ENCODE measurements around the gene MGAM2. TPM values are rescaled to one million over a fixed set of nuclear protein-coding genes. Genes with fewer than 3 reads are reported as not detected.

Gene MGAM2
- total and polyA plus RNA-seq, 3 donors from 2014 or later = 2.3 to 4.4 (median 2.7) TPM

DNA sequence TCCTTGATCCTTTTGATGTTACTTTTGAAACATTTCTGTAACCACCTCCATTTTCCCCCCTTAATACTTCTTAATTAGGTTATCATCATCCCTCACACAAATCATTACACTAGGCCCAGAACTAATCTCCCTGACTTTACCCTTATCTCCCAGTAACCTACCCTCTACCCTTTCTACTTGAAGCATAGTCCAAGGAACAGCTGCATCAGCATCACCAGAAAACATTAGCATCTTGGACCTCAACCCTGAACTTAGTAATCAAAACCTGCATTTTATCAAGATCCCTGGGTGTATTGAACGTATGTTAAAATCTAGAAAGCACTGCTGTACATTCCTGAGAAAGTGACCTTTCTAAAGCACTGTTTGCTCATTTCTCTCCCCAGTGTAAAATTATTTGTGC lies 38.8 kb downstream of the MGAM2 start:
- no peak for TF ChIP-seq POLR2A (IDR thresholded peaks at IDR 0.05)
- TF ChIP-seq, protein P1, sequence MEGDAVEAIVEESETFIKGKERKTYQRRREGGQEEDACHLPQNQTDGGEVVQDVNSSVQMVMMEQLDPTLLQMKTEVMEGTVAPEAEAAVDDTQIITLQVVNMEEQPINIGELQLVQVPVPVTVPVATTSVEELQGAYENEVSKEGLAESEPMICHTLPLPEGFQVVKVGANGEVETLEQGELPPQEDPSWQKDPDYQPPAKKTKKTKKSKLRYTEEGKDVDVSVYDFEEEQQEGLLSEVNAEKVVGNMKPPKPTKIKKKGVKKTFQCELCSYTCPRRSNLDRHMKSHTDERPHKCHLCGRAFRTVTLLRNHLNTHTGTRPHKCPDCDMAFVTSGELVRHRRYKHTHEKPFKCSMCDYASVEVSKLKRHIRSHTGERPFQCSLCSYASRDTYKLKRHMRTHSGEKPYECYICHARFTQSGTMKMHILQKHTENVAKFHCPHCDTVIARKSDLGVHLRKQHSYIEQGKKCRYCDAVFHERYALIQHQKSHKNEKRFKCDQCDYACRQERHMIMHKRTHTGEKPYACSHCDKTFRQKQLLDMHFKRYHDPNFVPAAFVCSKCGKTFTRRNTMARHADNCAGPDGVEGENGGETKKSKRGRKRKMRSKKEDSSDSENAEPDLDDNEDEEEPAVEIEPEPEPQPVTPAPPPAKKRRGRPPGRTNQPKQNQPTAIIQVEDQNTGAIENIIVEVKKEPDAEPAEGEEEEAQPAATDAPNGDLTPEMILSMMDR (IDR thresholded peaks at IDR 0.05) = no peak
- 33 to 48% methylated on average over 1 of the region's 1 CpG for WGBS, 2 donors
- DNase-seq = no peak
- Histone ChIP-seq H3K9me3 (no peaks in the 10 kb centered on the region), H3K27ac (no peak overlapping the region), H3K27me3 (no peaks in the 10 kb centered on the region), H3K4me1 (no peaks in the 10 kb centered on the region), H3K36me3 (ENCODE audit: low read depth, missing control alignments) (no peaks in the 10 kb centered on the region), H3K4me3 (no peak overlapping the region)
- intact Hi-C loops (cut with DNase I; ENCODE audit: low total_unique reads) = no loop called here

DNA sequence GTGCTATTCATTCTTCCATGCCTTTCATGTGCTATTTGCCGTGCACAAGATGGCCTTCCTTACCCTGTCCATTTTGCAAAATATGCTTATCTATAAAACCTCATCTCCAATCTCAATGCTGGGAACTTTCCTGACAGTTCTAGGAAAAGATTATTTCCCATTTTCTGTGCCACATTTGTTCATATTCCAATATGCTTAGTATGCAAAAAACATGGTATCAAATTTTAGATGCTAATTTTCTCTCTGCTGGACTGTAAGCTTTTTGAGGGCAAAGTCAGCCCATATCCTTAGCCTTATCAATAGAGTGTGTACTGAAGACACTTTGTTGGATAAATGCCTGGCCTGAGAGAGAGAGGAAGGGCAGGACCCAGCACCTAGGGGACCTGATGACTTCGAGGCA lies 39.4 kb downstream of the MGAM2 start:
- H3K27me3 ChIP-seq = no peaks in the 10 kb centered on the region
- no peak overlapping the region for H3K27ac ChIP-seq
- 93 to 94% methylated on average over 2 of the region's 2 CpGs for WGBS, 2 donors
- no peak for TF ChIP-seq POLR2A (IDR thresholded peaks at IDR 0.05)
- TF ChIP-seq, protein P1 (IDR thresholded peaks at IDR 0.05) = no peak
- H3K4me3 ChIP-seq = no peak overlapping the region
- intact Hi-C loops (cut with DNase I; ENCODE audit: low total_unique reads) = no loop called here
- H3K36me3 ChIP-seq (ENCODE audit: low read depth, missing control alignments) = no peaks in the 10 kb centered on the region
- no peaks in the 10 kb centered on the region for H3K9me3 ChIP-seq
- H3K4me1 ChIP-seq = no peaks in the 10 kb centered on the region
- DNase-seq = no peak

DNA sequence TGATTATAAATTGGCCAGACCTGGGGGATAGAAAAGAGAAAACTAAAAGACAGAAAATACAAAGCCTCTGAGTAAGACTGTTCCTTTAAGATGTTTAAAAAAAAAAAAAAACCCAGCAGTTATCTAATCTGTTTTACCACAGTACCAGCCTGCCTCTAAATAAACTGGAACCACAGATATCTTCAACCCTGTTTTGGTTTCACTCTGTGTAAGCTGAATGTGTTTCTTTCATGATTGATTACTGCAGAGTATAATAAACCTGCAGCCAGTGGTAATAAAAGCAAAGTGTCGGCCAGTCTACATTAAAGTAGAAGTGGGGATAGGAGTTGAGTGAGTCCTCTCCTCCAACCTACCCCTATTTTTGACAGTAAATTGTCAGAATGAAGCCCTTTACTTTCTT lies 40.6 kb downstream of the MGAM2 start:
- intact Hi-C loops (cut with DNase I; ENCODE audit: low total_unique reads) = no loop called here
- Histone ChIP-seq H3K4me3 (no peak overlapping the region), H3K27me3 (no peaks in the 10 kb centered on the region), H3K9me3 (no peaks in the 10 kb centered on the region), H3K27ac (no peak overlapping the region), H3K4me1 (no peaks in the 10 kb centered on the region), H3K36me3 (ENCODE audit: low read depth, missing control alignments) (no peaks in the 10 kb centered on the region)
- 23 to 24% methylated on average over 1 of the region's 1 CpG for WGBS, 2 donors
- DNase-seq = no peak
- TF ChIP-seq, protein P1 (IDR thresholded peaks at IDR 0.05) = no peak
- TF ChIP-seq POLR2A (IDR thresholded peaks at IDR 0.05) = no peak

DNA sequence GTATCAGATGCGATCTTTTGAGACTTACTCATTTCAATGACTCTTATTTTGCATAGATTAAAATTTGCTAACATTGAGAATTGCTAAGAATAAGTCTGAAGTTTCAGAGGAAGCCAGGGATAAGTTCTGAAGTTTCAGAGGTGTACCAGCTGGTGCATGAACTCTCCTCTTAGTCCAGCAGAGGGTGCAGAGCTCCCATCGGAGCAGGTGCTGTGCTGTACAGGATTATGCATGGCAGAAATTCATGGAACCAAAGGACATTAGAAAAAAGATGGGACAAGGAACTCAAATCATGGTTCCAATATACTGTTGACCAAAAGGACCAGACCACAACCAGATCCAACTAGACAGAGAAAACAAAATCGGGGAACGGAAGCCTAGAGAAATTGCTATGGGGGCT lies 41.9 kb downstream of the MGAM2 start:
- TF ChIP-seq POLR2A (IDR thresholded peaks at IDR 0.05) = no peak
- TF ChIP-seq, protein P1 (IDR thresholded peaks at IDR 0.05) = no peak
- Histone ChIP-seq H3K27ac (no peak overlapping the region), H3K4me1 (no peaks in the 10 kb centered on the region), H3K9me3 (no peaks in the 10 kb centered on the region), H3K4me3 (no peak overlapping the region), H3K36me3 (ENCODE audit: low read depth, missing control alignments) (no peaks in the 10 kb centered on the region), H3K27me3 (no peaks in the 10 kb centered on the region)
- WGBS, 2 donors = 75 to 83% methylated on average over 4 of the region's 4 CpGs
- peak; percentile 33 for DNase-seq
- intact Hi-C loops (cut with DNase I; ENCODE audit: low total_unique reads) = no loop called here

DNA sequence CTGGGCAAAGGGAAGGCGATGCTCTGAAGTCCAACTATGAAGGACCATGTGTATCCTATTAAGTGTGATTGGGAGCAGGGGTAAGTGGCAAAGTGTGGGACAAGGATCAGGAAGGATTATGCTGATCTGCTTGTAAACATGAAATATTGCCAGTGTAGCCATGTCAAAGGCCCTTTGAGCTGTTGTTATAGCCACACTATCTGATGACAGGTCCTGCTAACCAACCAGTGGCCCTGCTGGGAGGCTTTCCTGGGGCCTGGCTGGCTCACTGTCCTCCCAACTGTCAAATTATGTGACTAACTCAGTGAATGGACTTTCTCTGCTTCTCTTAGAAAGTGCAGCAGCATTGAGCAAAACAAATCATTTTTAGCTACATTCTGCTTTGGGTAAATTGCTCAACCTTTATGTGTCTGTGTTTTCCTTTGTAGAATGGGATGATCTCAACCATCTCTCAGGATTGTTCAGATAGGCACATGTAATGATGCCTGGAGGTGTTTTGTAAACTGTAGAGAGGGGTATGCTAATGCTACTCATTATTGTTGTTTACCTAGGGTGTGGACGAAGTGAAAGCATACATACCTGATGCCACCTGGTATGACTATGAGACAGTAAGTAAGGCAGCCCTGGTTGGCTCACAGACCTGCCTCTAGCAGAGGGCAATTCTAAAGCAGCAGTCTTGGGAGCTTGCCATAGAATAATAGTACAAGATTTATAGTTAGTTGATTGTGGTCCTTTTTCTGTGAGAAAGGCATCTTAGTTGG lies 47.4 kb downstream of the MGAM2 start:
- no peaks in the 10 kb centered on the region for H3K4me1 ChIP-seq
- TF ChIP-seq, protein P1 (IDR thresholded peaks at IDR 0.05) = no peak
- no peak for TF ChIP-seq POLR2A (IDR thresholded peaks at IDR 0.05)
- intact Hi-C loops (cut with DNase I; ENCODE audit: low total_unique reads) = no loop called here
- no peak overlapping the region for H3K4me3 ChIP-seq
- no peaks in the 10 kb centered on the region for H3K9me3 ChIP-seq
- no peak overlapping the region for H3K27ac ChIP-seq
- H3K36me3 ChIP-seq (ENCODE audit: low read depth, missing control alignments) = no peaks in the 10 kb centered on the region
- 79 to 82% methylated on average over 2 of the region's 2 CpGs for WGBS, 2 donors
- DNase-seq = no peak
- H3K27me3 ChIP-seq = no peaks in the 10 kb centered on the region

Data from testis (tissue), 3 donors.